ENCODE results near the gene ADAT3.

The ADAT3 gene

DNA sequence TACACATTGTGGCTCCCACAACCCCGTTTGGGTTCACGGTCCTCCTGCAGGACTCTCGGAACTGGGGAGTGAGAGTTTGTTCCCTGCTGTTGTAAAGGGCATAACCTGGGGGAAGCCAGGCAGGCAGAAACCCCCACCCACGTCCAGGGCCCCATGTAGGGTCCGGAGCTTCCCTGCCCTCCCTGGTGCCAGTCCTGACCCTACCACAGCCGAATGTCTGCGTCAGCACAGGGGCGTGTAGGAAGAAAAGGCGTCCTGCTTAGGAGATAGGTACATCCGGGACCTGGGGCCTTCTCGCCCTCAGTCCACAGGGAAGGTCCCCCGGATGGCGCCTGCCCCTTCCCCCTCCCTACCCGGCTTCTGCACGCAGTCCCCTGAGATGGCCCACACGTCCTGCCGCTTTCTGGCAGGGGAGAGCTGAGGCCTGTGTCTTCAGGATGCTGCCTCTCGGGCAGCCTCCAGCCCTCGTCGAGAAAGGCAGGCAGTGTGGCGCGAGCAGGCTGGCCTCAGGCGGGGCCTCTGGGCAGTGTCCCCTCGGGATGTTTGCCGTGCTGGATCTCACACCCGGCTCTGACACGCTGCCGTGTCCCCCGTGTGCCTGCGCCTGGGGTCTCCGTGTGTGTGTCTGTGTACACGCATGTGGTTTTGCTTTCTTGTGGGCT is 54.9 kb downstream of the ADAT3 start:
- H3K9me2 ChIP-seq (replicated peaks; ENCODE audit: control insufficient read depth, low read length): no peaks in the 10 kb centered on the region
- H3K4me2 ChIP-seq (ENCODE audit: low read length): no peak overlapping the region
- H3K4me1 ChIP-seq (ENCODE audit: control insufficient read depth, low read length): no peaks in the 10 kb centered on the region
- no peaks in the 10 kb centered on the region for H3K27me3 ChIP-seq (ENCODE audit: control insufficient read depth, low read length)
- H3K36me3 ChIP-seq (ENCODE audit: control insufficient read depth, low read length): peaks cover 4% of the 10 kb centered on the region; the same call in 1 of the 2 replicates
- H4K20me1 ChIP-seq (ENCODE audit: control insufficient read depth, insufficient read depth, low read depth, low read length): peaks cover 18% of the 10 kb centered on the region; the same call in 1 of the 2 replicates
- H3K79me2 ChIP-seq (ENCODE audit: control insufficient read depth, low read length): peaks cover 76% of the 10 kb centered on the region
- no peak overlapping the region for H3K4me3 ChIP-seq (ENCODE audit: low read length)
- H3F3A ChIP-seq (ENCODE audit: control insufficient read depth, insufficient read depth): no peaks in the 10 kb centered on the region
- no peaks in the 10 kb centered on the region for H3K9me3 ChIP-seq (ENCODE audit: control insufficient read depth, insufficient read depth, low read length)
- no peak for TF ChIP-seq EZH2phosphoT487 (IDR thresholded peaks at IDR 0.05; ENCODE audit: borderline replicate concordance, low read length)
- TF ChIP-seq, protein P1, sequence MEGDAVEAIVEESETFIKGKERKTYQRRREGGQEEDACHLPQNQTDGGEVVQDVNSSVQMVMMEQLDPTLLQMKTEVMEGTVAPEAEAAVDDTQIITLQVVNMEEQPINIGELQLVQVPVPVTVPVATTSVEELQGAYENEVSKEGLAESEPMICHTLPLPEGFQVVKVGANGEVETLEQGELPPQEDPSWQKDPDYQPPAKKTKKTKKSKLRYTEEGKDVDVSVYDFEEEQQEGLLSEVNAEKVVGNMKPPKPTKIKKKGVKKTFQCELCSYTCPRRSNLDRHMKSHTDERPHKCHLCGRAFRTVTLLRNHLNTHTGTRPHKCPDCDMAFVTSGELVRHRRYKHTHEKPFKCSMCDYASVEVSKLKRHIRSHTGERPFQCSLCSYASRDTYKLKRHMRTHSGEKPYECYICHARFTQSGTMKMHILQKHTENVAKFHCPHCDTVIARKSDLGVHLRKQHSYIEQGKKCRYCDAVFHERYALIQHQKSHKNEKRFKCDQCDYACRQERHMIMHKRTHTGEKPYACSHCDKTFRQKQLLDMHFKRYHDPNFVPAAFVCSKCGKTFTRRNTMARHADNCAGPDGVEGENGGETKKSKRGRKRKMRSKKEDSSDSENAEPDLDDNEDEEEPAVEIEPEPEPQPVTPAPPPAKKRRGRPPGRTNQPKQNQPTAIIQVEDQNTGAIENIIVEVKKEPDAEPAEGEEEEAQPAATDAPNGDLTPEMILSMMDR (IDR thresholded peaks at IDR 0.05; ENCODE audit: low read depth, low read length, poor library complexity, severe bottlenecking): no peak
- no peak overlapping the region for H3K27ac ChIP-seq (ENCODE audit: low read depth, low read length)

DNA sequence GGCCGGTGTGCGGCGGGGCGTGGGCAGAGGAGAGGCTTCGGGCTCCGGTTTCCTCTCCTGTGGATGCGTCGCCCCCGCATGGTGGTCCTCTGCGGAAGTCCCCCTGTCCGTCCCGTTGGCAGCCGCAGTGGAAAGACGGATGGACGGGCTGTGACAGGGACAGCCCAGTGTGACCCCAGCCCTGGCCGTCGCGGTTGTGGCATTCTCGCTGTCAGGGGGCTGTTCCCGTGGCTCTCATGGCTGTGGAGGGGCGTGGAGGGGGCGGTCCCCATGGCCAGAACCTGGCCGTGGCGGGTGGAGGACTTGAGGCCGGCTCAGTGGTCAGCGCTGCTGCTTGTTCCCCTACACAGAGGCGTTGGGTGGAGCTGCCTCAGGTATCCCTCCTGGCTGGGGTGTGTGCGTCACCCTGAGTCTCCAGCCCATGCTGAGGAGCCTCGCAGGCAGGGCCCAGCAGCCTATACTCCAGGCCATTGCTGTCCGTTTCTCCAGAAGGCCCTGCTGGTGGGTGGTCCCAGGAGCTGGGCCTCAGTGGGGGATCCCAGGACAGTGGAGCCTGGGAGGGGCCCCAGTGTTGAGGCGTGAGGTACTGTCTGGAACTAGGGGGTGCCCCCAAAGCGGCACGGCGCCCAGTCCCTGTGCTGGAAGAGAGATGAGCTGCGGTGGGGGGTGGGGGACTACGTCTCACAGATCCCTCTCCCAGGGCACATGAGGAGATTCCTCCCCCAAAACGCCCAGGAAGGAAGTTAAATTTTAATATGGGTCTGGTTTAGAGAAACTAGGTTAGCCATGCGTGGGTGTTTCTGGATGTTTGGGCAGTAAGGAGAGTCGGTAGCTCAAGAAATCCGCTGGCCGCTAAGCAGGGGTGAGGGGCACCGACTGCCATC is 56.0 kb downstream of the ADAT3 start:
- TF ChIP-seq EZH2phosphoT487 (IDR thresholded peaks at IDR 0.05; ENCODE audit: borderline replicate concordance, low read length): no peak
- TF ChIP-seq, protein P1 (IDR thresholded peaks at IDR 0.05; ENCODE audit: low read depth, low read length, poor library complexity, severe bottlenecking): no peak
- Histone ChIP-seq H3K9me2 (replicated peaks; ENCODE audit: control insufficient read depth, low read length) (no peaks in the 10 kb centered on the region), H3F3A (ENCODE audit: control insufficient read depth, insufficient read depth) (no peaks in the 10 kb centered on the region), H3K9me3 (ENCODE audit: control insufficient read depth, insufficient read depth, low read length) (no peaks in the 10 kb centered on the region), H3K4me1 (ENCODE audit: control insufficient read depth, low read length) (no peaks in the 10 kb centered on the region), H3K4me2 (ENCODE audit: low read length) (no peak overlapping the region), H3K36me3 (ENCODE audit: control insufficient read depth, low read length) (peaks cover 4% of the 10 kb centered on the region; the same call in 1 of the 2 replicates), H3K79me2 (ENCODE audit: control insufficient read depth, low read length) (peaks cover 69% of the 10 kb centered on the region), H3K27ac (ENCODE audit: low read depth, low read length) (no peak overlapping the region), H3K4me3 (ENCODE audit: low read length) (no peak overlapping the region), H3K27me3 (ENCODE audit: control insufficient read depth, low read length) (no peaks in the 10 kb centered on the region), H4K20me1 (ENCODE audit: control insufficient read depth, insufficient read depth, low read depth, low read length) (peaks cover 18% of the 10 kb centered on the region; the same call in 1 of the 2 replicates)

DNA sequence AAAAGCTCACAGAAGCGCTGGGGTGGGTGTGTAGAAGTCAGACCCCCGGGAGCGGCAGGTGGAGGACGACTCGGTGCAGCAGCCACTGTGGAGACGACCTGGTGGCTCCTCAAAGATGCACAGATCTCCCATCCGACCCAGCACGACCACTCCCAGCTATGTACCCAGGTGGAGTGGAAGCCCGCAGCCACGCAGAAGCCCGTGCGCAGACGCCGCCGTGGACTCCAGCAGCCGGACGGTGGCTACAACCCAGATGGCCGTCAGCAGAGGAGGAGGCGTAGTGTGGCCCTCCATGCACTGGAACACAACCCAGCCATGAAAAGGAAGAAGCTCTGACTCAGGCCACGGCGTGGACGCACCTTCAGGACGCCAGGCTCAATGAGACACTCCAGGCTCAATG is 57.5 kb downstream of the ADAT3 start:
- Histone ChIP-seq H3K9me2 (replicated peaks; ENCODE audit: control insufficient read depth, low read length) (no peaks in the 10 kb centered on the region), H3K36me3 (ENCODE audit: control insufficient read depth, low read length) (peaks cover 4% of the 10 kb centered on the region; the same call in 1 of the 2 replicates), H3K27ac (ENCODE audit: low read depth, low read length) (no peak overlapping the region), H3K79me2 (ENCODE audit: control insufficient read depth, low read length) (peaks cover 62% of the 10 kb centered on the region), H3K4me3 (ENCODE audit: low read length) (no peak overlapping the region), H3K27me3 (ENCODE audit: control insufficient read depth, low read length) (no peaks in the 10 kb centered on the region), H4K20me1 (ENCODE audit: control insufficient read depth, insufficient read depth, low read depth, low read length) (peaks cover 14% of the 10 kb centered on the region; the same call in 1 of the 2 replicates), H3K9me3 (ENCODE audit: control insufficient read depth, insufficient read depth, low read length) (no peaks in the 10 kb centered on the region), H3K4me1 (ENCODE audit: control insufficient read depth, low read length) (no peaks in the 10 kb centered on the region), H3K4me2 (ENCODE audit: low read length) (no peak overlapping the region), H3F3A (ENCODE audit: control insufficient read depth, insufficient read depth) (no peaks in the 10 kb centered on the region)
- no peak for TF ChIP-seq EZH2phosphoT487 (IDR thresholded peaks at IDR 0.05; ENCODE audit: borderline replicate concordance, low read length)
- TF ChIP-seq, protein P1 (IDR thresholded peaks at IDR 0.05; ENCODE audit: low read depth, low read length, poor library complexity, severe bottlenecking): no peak
